Measurements from ENCODE around the gene YAP1.

The YAP1 gene

DNA sequence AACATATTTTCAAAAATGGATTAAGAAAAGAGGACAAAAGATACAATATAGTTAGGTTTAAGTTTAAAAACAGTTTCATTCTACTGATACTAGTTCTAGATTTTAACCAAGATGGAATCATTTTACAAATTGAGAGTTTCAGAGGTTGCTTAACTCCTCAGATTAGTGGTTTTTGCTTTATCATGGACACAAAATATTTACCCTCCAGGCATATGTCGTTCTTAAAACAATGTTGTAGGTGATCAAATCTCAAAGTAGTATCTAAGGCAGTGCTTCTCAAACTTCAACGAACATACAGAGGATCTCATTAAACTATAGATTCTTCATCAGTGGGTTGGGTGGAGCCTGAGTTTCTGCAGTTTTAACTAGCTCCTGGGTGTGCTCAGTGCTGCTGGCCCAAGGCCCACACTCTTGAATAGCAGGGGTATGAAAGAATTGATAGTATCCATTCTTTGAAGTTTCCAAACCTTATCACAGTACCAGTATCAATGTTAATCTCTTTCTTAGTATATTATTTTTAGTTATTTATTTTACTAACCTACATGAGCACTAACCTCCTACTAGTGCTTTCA lies 48.0 kb downstream of the YAP1 start:
- no peak overlapping the region for H2AFZ ChIP-seq (ENCODE audit: low read length, unreplicated experiment)
- no peak overlapping the region for H3K27ac ChIP-seq (ENCODE audit: low read depth, low read length)
- H3K4me3 ChIP-seq (ENCODE audit: low read depth, low read length) = no peak overlapping the region
- no peaks in the 10 kb centered on the region for H3K27me3 ChIP-seq (ENCODE audit: insufficient read depth, low read length)
- peaks cover 19% of the 10 kb centered on the region for H3K4me1 ChIP-seq (ENCODE audit: control insufficient read depth, insufficient read depth, low read length, unreplicated experiment)
- H3K79me2 ChIP-seq (ENCODE audit: control insufficient read depth, insufficient read depth, low read length, unreplicated experiment) = peaks cover 89% of the 10 kb centered on the region
- peaks cover 15% of the 10 kb centered on the region for H3K36me3 ChIP-seq (ENCODE audit: insufficient read depth, low read length)

- H3K36me3 ChIP-seq (ENCODE audit: insufficient read depth, low read length) = peaks cover 8% of the 10 kb centered on the region
- H2AFZ ChIP-seq (ENCODE audit: low read length, unreplicated experiment) = no peak overlapping the region
- H3K4me3 ChIP-seq (ENCODE audit: low read depth, low read length) = no peak overlapping the region
- H3K27me3 ChIP-seq (ENCODE audit: insufficient read depth, low read length) = no peaks in the 10 kb centered on the region
- peaks cover 75% of the 10 kb centered on the region for H3K79me2 ChIP-seq (ENCODE audit: control insufficient read depth, insufficient read depth, low read length, unreplicated experiment)
- H3K27ac ChIP-seq (ENCODE audit: low read depth, low read length) = no peak overlapping the region
- H3K4me1 ChIP-seq (ENCODE audit: control insufficient read depth, insufficient read depth, low read length, unreplicated experiment) = peaks cover 3% of the 10 kb centered on the region
Measured at GRCh38 chr11:102163368-102163767, 53.1 kb downstream of the YAP1 start.

DNA sequence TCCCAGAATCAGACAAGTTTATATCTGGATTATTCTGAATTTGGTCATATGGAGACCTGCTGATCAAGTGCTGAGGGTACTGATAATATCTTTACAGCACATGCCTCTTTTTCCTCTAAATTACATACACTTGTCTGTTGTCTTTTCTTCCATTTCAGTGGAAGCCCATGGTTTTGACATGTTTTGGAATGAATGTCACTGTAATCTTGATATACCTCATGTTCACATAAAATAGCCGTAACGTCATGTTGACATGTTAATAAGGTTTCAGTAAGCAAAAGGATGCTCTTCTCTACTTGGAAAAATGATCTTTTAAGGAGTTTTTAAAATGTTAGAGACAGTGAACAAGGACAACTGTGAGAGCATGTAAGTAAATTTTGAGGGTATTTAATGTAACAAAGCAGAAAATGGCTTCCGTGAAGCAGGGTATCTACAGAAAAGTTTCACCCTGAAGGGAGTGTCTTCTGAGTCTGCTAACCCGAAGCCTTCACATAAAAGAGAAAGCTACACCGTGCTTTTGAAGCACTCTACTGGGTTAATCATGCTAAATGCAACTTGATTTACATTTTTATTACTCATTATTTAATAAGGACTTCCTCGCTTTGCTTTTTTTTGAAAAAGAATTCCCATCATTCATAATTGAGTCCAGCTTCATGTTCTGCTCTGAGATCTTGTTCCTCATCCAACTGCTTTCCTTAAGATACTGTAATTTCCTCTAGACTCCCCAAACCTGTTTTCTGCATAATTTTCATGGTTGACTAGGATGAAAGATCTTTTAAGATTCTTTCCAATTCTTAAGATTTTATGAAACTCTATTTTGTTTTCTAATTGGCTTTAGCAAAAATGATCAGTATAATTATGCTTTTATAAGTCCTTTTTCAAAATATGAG lies 56.2 kb downstream of the YAP1 start:
- H2AFZ ChIP-seq (ENCODE audit: low read length, unreplicated experiment) = no peak overlapping the region
- H3K27ac ChIP-seq (ENCODE audit: low read depth, low read length) = no peak overlapping the region
- no peak overlapping the region for H3K4me3 ChIP-seq (ENCODE audit: low read depth, low read length)
- H3K36me3 ChIP-seq (ENCODE audit: insufficient read depth, low read length) = peaks cover 8% of the 10 kb centered on the region
- H3K27me3 ChIP-seq (ENCODE audit: insufficient read depth, low read length) = no peaks in the 10 kb centered on the region
- peaks cover 69% of the 10 kb centered on the region for H3K79me2 ChIP-seq (ENCODE audit: control insufficient read depth, insufficient read depth, low read length, unreplicated experiment)
- H3K4me1 ChIP-seq (ENCODE audit: control insufficient read depth, insufficient read depth, low read length, unreplicated experiment) = peaks cover 31% of the 10 kb centered on the region

- Histone ChIP-seq H2AFZ (ENCODE audit: low read length, unreplicated experiment) (no peak overlapping the region), H3K79me2 (ENCODE audit: control insufficient read depth, insufficient read depth, low read length, unreplicated experiment) (peaks cover 66% of the 10 kb centered on the region), H3K36me3 (ENCODE audit: insufficient read depth, low read length) (peaks cover 3% of the 10 kb centered on the region), H3K4me3 (ENCODE audit: low read depth, low read length) (no peak overlapping the region), H3K27ac (ENCODE audit: low read depth, low read length) (peak overlapping the region; percentile 100), H3K27me3 (ENCODE audit: insufficient read depth, low read length) (no peaks in the 10 kb centered on the region), H3K4me1 (ENCODE audit: control insufficient read depth, insufficient read depth, low read length, unreplicated experiment) (peaks cover 50% of the 10 kb centered on the region)
Measured at GRCh38 chr11:102168481-102168880, 58.2 kb downstream of the YAP1 start.

- Histone ChIP-seq H3K27me3 (ENCODE audit: insufficient read depth, low read length) (no peaks in the 10 kb centered on the region), H3K79me2 (ENCODE audit: control insufficient read depth, insufficient read depth, low read length, unreplicated experiment) (peaks cover 65% of the 10 kb centered on the region), H3K4me3 (ENCODE audit: low read depth, low read length) (peak overlapping the region; percentile 67), H3K36me3 (ENCODE audit: insufficient read depth, low read length) (peaks cover 5% of the 10 kb centered on the region; the same call in 1 of the 2 replicates), H3K27ac (ENCODE audit: low read depth, low read length) (peak overlapping the region; percentile 100), H2AFZ (ENCODE audit: low read length, unreplicated experiment) (no peak overlapping the region), H3K4me1 (ENCODE audit: control insufficient read depth, insufficient read depth, low read length, unreplicated experiment) (peaks cover 51% of the 10 kb centered on the region)
Measured at GRCh38 chr11:102171101-102171500, 60.9 kb downstream of the YAP1 start.

DNA sequence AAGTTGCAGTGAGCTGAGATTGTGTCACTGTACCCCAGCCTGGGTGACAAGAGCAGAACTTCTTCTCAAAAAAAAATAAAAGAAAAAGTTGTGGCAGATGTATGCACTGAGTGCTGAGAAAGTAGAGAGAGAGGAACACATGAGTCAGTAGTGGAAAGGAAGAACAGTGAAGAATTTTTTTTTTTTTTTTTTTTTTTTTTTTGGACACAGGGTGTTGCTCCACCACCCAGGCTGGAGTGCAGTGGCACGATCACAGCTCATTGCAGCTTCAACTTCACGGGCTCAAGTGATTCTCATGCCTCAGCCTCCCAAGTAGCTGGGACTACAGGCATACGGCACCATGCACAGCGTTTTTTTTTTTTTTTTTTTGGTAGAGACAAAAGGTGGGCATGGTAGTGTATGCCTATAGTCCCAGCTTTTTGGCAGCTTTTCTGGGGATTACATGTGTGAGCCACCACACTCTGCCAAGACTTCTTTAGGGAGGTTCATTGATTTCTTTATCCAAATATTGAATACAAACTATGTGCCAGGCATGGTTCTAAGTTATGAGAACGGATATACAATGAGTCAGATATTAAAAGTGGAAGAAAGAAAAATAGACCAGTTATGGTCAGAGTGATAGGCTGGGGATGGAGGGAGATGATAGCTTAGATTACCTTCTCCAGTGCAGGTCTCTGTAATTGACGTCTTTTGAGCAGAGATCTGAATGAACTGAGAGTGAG lies 62.0 kb downstream of the YAP1 start:
- H3K27ac ChIP-seq (ENCODE audit: low read depth, low read length) = peak overlapping the region; percentile 100
- peaks cover 57% of the 10 kb centered on the region for H3K4me1 ChIP-seq (ENCODE audit: control insufficient read depth, insufficient read depth, low read length, unreplicated experiment)
- H2AFZ ChIP-seq (ENCODE audit: low read length, unreplicated experiment) = no peak overlapping the region
- H3K36me3 ChIP-seq (ENCODE audit: insufficient read depth, low read length) = peaks cover 5% of the 10 kb centered on the region; the same call in 1 of the 2 replicates
- peaks cover 58% of the 10 kb centered on the region for H3K79me2 ChIP-seq (ENCODE audit: control insufficient read depth, insufficient read depth, low read length, unreplicated experiment)
- H3K4me3 ChIP-seq (ENCODE audit: low read depth, low read length) = peak overlapping the region; percentile 67
- no peaks in the 10 kb centered on the region for H3K27me3 ChIP-seq (ENCODE audit: insufficient read depth, low read length)

DNA sequence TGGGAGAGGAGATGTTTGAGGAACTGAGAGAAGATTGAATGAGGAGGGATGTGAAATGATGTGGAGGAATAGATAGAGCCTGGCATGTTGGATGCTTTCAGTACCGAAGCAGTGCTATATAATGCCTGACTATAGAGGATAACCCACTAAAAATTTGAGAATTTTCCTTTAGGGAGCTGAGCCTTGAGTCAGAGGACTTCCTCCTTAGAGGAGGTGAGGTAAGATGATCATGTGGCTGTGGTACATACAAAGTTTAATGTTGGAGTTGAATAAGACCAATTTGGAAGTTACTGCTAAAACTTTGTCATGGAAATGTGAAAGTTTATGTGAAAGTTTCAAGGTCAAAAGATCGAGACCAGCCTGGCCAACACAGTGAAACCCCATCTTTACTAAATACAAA lies 66.9 kb downstream of the YAP1 start:
- H3K27ac ChIP-seq (ENCODE audit: low read depth, low read length) = peak overlapping the region; percentile 90

GRCh38 chr11:102177974-102178631 lies 67.9 kb downstream of the YAP1 start:
- H3K27me3 ChIP-seq (ENCODE audit: insufficient read depth, low read length) = no peaks in the 10 kb centered on the region
- peak overlapping the region; percentile 18; the same call in 1 of the 2 replicates for H3K4me3 ChIP-seq (ENCODE audit: low read depth, low read length)
- H3K27ac ChIP-seq (ENCODE audit: low read depth, low read length) = peak overlapping the region; percentile 90
- peaks cover 27% of the 10 kb centered on the region for H3K4me1 ChIP-seq (ENCODE audit: control insufficient read depth, insufficient read depth, low read length, unreplicated experiment)
- peaks cover 26% of the 10 kb centered on the region for H3K36me3 ChIP-seq (ENCODE audit: insufficient read depth, low read length)
- H3K79me2 ChIP-seq (ENCODE audit: control insufficient read depth, insufficient read depth, low read length, unreplicated experiment) = peaks cover 42% of the 10 kb centered on the region
- H2AFZ ChIP-seq (ENCODE audit: low read length, unreplicated experiment) = no peak overlapping the region

More for the DNA sequence above, 66.9 kb downstream of the YAP1 start:
- peaks cover 32% of the 10 kb centered on the region for H3K4me1 ChIP-seq (ENCODE audit: control insufficient read depth, insufficient read depth, low read length, unreplicated experiment)
- H3K36me3 ChIP-seq (ENCODE audit: insufficient read depth, low read length) = peaks cover 18% of the 10 kb centered on the region
- H2AFZ ChIP-seq (ENCODE audit: low read length, unreplicated experiment) = no peak overlapping the region
- H3K4me3 ChIP-seq (ENCODE audit: low read depth, low read length) = no peak overlapping the region
- peaks cover 40% of the 10 kb centered on the region for H3K79me2 ChIP-seq (ENCODE audit: control insufficient read depth, insufficient read depth, low read length, unreplicated experiment)
- H3K27me3 ChIP-seq (ENCODE audit: insufficient read depth, low read length) = no peaks in the 10 kb centered on the region

GRCh38 chr11:102179371-102179770 lies 69.1 kb downstream of the YAP1 start:
- Histone ChIP-seq H3K79me2 (ENCODE audit: control insufficient read depth, insufficient read depth, low read length, unreplicated experiment) (peaks cover 38% of the 10 kb centered on the region), H3K27me3 (ENCODE audit: insufficient read depth, low read length) (no peaks in the 10 kb centered on the region), H3K27ac (ENCODE audit: low read depth, low read length) (peak overlapping the region; percentile 90), H3K4me1 (ENCODE audit: control insufficient read depth, insufficient read depth, low read length, unreplicated experiment) (peaks cover 29% of the 10 kb centered on the region), H3K4me3 (ENCODE audit: low read depth, low read length) (no peak overlapping the region), H2AFZ (ENCODE audit: low read length, unreplicated experiment) (no peak overlapping the region), H3K36me3 (ENCODE audit: insufficient read depth, low read length) (peaks cover 30% of the 10 kb centered on the region)

DNA sequence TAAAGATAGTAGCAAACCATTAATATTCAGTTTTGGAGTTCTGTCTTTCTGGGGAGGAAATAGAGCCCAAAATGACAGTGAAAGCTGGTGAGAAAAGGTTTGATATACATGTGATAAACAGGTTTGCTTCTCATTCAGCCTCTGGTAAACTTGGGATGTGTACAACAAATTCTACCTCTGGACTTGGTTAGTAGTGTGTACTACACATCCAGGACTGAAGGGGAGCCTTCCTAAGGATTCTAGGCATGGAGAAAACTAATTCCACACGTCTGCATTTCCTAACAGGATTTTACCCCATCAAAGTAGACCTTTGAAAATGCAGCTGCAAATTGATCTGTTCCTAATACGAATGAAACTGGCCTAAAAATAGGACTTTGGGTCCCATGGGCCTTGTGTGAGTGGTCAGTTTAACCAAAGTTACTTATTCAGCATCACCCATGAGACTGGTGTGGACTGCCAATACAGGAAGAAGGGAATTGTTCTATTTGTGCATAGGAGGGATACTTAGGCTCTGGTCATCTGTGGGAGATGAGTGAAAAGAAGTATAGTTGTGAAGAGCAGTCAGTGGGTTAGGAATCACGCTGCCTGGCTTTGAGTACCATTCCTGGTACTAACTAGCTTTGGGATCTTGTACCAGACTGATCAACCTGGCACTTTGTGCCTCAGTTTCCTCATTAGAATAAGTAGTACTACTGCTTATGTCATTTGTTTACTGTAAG lies 74.2 kb downstream of the YAP1 start:
- H3K27ac ChIP-seq (ENCODE audit: low read depth, low read length) = peak overlapping the region; percentile 34; the same call in 1 of the 2 replicates
- H3K27me3 ChIP-seq (ENCODE audit: insufficient read depth, low read length) = no peaks in the 10 kb centered on the region
- peaks cover 41% of the 10 kb centered on the region for H3K79me2 ChIP-seq (ENCODE audit: control insufficient read depth, insufficient read depth, low read length, unreplicated experiment)
- peaks cover 21% of the 10 kb centered on the region for H3K36me3 ChIP-seq (ENCODE audit: insufficient read depth, low read length)
- peaks cover 56% of the 10 kb centered on the region for H3K4me1 ChIP-seq (ENCODE audit: control insufficient read depth, insufficient read depth, low read length, unreplicated experiment)
- H2AFZ ChIP-seq (ENCODE audit: low read length, unreplicated experiment) = no peak overlapping the region
- H3K4me3 ChIP-seq (ENCODE audit: low read depth, low read length) = no peak overlapping the region

All from ACC112 (cell line).